GM10248 (cell line): Measurements from ENCODE around the gene TTC23L.

Experiments
- CTCF ChIA-PET: fragments of 300-600 bp; sonication (Branson Sonifier 250); formaldehyde crosslinking; extraction: SDS; loops from one replicate; lab custom pipeline; 2021; ENCODE audit warnings: antibody characterized with exemption; lab: Yijun Ruan, JAX
- POLR2A ChIA-PET: fragments of 350-650 bp; sonication (Branson Sonifier 250); formaldehyde crosslinking; extraction: SDS; loops from one replicate; lab custom pipeline; 2020; ENCODE audit warnings: antibody characterized with exemption; lab: Yijun Ruan, JAX
- DNase-seq: peaks from one replicate; pipeline ENCODE4 v3.0.0; 2012; ENCODE audit errors: extremely low spot score
- TF ChIP-seq, protein P1 (sequence below): IDR thresholded peaks from 2 replicates; pipeline ENCODE4 v1.5.1; 2012; ENCODE audit warnings: mild to moderate bottlenecking, low read depth; ENCODE audit errors: extremely low read depth, missing control alignments, control extremely low read depth

Gene TTC23L

DNA sequence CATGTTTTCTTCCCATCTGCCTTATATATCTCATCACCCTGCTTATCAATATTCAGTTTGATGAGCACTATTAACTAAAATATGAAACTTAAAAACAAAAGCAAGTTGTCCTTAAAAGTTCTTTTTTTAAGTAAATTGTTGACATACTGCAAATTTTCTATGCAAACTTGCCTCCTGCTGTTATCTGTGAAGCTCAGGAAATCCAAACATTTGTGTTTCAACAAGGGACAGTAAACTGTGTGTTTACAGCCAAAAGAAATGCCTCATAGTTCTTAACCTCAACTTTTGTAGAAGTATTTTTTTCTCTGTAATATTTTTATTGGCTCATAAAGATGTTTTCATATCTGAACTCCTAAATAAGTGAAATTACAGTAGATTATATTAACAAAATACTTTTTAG, 7.7 kb upstream of the TTC23L start:
- CTCF ChIA-PET: interaction anchor here (1.5 to 1.7 kb wide), 2 partner anchors 19 to 49 kb away, joined by 3 to 4 read pairs; no protein-coding TSS in a partner anchor
- TF ChIP-seq, protein P1, sequence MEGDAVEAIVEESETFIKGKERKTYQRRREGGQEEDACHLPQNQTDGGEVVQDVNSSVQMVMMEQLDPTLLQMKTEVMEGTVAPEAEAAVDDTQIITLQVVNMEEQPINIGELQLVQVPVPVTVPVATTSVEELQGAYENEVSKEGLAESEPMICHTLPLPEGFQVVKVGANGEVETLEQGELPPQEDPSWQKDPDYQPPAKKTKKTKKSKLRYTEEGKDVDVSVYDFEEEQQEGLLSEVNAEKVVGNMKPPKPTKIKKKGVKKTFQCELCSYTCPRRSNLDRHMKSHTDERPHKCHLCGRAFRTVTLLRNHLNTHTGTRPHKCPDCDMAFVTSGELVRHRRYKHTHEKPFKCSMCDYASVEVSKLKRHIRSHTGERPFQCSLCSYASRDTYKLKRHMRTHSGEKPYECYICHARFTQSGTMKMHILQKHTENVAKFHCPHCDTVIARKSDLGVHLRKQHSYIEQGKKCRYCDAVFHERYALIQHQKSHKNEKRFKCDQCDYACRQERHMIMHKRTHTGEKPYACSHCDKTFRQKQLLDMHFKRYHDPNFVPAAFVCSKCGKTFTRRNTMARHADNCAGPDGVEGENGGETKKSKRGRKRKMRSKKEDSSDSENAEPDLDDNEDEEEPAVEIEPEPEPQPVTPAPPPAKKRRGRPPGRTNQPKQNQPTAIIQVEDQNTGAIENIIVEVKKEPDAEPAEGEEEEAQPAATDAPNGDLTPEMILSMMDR: no peak
- POLR2A ChIA-PET: no interaction called here
- no peak for DNase-seq

DNA sequence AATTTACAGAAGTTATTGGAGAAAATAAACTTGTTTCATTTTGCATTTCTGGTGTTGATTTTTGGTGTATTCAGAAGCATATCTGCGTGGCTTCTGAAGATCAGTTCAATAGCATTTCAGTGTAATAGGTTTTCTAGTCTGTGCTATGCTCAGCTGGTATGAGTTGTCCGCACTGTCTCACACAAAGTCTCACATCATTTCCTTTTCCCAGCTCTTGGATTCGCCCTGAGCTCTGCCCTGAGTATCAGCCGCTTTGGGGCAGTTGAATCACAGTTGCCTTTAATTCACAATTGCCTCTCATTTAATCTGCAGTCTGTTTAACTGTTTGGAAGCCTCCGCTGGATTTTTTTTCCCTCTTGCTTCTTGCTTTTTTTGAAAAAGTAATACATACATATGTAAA, 6.4 kb upstream of the TTC23L start:
- ChIA-PET POLR2A (no interaction called here), CTCF (interaction anchor here (1.7 kb wide), 1 partner anchor 18 kb away, joined by 6 read pairs; no protein-coding TSS in a partner anchor)
- TF ChIP-seq, protein P1: no peak

DNA sequence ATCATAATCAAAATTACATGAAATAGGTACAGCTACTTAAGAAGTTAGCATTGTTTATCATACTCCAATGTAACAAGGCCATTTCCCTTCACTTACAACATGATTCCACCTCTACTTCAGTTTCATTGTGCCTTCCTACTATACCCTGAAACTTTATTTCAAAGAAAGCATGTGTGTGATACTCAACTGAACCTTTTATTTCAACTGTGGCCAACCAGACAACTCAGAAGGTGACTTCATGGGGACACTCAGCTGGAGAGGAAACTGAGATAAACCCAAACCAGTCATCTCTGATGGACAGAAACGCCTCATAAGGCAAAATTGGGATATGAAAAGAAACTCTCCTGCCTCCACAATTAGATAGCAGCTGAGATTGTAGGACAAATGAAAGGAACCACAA, 5.9 kb upstream of the TTC23L start:
- POLR2A ChIA-PET: no interaction called here
- no peak for DNase-seq
- CTCF ChIA-PET: interaction anchor here (1.7 kb wide), 1 partner anchor 17 kb away, joined by 6 read pairs; no protein-coding TSS in a partner anchor
- TF ChIP-seq, protein P1: no peak

More for the DNA sequence above, 6.4 kb upstream of the TTC23L start:
- DNase-seq: no peak

DNA sequence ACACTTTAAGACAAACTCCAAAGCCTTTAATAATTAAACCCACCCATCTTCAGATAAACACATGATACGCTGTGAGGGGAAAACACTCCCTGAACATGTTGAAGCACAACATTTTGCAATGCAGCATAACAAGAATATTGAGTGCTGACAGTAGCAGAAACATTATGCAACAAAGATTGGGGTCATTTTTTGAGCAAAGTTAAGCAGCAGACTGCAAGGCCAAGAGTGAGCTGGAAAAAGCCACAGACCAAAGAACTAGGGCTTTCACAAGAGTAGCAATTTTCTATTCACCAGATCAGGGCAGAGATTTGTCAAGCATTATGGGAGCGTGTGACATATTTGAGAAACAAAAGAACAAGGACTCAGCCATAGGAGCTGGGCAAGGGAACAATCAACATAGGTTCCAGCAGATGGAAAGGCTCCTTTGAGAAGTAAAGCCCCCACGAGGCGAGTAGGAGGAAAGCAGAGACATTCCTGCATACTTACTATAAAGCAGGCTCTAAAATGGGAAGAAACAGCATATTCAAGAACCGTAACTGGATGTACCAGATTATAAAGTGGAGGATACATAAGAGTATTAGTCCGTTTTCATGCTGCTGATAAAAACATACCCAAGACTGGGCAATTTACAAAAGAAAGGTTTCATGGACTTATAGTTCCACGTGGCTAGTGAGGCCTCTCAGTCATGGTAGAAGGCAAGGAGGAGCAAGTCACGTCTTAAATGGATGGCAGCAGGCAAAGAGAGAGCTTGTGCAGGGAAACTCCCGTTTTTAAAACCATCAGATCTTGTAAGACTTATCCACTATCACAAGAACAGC, 4.8 kb upstream of the TTC23L start:
- no peak for DNase-seq
- POLR2A ChIA-PET: no interaction called here
- TF ChIP-seq, protein P1: no peak
- CTCF ChIA-PET: interaction anchor here (1.7 to 5.0 kb wide), 3 partner anchors 7 to 59 kb away, joined by 4 to 22 read pairs (median 5); no protein-coding TSS in a partner anchor

DNA sequence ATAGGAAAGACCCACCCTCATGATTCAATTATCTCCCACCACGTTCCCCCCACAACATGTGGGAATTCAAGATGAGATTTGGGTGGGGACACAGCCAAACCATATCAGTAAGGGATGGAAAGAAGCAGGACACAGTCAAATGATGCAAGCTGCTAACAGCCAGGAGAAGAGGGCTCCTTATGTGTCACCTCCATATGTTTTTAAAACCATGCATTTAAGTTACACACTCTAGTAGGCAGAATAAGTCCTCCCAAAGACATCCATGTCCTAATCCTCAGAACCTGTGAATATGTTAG, 4.2 kb upstream of the TTC23L start:
- ChIA-PET CTCF (interaction anchor here (1.0 to 5.0 kb wide), 5 partner anchors 8 to 59 kb away, joined by 4 to 22 read pairs (median 5); no protein-coding TSS in a partner anchor), POLR2A (no interaction called here)
- no peak for DNase-seq
- TF ChIP-seq, protein P1: no peak

DNA sequence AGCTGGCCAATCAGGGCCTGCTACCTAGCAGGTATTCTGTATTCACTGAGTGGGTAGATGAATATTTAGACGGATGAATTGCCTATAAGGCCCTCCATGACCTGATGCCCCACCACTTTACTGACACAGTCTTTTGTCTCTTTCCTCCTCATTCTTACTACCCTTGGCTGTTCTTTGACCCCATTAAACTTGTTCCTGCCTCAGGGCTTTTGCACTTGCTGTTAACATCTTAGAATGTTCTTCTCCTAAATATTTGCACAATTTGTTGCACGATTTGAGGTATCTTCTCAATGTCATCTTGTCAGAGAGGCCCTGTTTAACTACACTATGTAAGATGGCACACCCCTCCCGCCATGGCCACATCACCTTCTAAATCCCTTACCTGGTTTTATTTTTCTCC, 3.3 kb upstream of the TTC23L start:
- no peak for DNase-seq
- TF ChIP-seq, protein P1: no peak
- POLR2A ChIA-PET: no interaction called here
- CTCF ChIA-PET: interaction anchor here (1.0 to 5.0 kb wide), 4 partner anchors 9 to 58 kb away, joined by 4 to 22 read pairs (median 4); no protein-coding TSS in a partner anchor
